ENCODE measurements around the gene ZCCHC10.
"Not testable (repeated sequence)": the region's sequence is repeated elsewhere in the genome, so short reads cannot be mapped to it uniquely, and the experiment has no call there.

Gene ZCCHC10

DNA sequence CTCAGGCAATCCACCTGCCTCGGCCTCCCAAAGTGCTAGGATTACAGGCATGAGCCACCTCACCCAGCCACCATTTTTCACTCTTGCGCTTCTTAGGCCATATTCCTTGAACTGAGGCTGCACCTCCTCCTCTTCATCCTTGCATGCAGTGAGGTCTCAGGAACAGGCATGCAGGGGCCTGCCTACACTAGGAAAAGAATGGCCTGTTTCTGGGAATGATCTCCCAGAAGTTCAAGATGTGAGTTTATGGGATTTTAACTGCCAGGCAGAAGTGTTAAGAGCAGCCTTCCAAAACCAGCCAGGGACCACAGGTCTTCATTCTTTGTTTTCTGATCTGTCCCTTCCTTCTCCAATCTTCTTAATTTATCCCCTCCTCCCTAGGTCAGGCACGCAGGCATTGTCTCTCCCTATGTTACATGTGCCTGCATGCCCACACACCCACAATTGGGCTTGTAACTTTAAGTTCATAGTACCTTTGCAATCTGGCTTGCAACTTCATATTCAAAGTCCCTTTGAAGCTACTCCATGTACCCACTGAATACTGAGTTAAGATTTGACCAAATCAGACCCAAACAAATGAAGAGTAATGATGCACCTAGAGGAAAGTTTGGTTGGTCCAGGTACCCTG is 14.9 kb upstream of the ZCCHC10 start:
- DNase-seq = no peak

DNA sequence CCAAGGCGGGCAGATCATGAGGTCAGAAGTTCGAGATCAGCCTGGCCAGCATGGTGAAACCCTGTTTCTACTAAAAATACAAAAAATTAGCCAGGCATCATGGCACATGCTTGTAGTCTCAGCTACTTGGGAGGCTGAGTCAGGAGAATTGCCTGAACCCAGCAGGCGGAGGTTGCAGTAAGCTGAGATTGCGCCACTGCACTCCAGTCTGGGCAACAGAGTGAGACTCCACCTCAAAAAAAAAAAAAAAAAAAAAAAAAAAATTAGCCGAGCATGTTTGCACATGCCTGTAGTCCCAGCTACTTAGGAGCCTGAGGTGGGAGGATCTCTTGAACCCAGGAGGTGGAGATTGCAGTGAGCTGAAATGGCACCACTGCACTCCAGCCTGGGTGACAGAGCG is 10.3 kb upstream of the ZCCHC10 start:
- DNase-seq = peak; percentile 40

DNA sequence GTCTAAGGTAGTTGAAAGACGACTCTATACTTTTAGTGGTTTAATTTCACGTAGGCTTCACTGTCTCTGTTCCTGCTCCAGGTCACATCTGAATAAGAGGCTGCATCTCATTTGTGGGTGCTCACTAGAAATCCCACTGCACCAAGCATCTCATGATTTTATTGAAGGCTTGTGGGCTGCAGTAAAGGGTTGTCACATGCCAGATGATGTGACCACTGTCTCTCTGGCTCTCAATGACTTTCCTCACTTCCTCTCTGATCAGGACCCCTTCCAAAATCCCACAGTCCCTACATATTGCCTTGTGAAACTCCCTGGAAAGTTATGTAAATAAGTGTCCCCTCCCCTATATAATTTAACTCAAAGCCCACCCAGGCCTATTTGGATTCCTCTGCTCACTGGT is 8.9 kb upstream of the ZCCHC10 start:
- DNase-seq = peak; percentile 48

DNA sequence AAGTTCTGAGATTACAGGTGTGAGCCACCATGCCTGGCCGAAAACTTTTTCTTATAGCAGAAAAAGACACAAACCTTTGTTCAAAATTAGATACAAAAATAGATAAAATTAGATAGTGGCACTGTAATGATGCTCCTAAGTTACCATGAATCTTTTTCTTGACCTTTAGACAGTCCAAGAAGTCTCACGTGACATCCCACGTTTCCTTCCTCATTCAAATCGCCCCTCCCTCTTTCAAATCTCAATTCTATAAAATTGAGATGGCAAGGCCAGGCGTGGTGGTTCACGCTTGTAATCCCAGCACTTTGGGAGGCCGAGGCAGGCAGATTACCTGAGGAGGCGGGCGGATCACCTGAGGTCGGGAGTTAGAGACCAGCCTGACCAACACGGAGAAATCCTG is 7.7 kb upstream of the ZCCHC10 start:
- DNase-seq = no peak

DNA sequence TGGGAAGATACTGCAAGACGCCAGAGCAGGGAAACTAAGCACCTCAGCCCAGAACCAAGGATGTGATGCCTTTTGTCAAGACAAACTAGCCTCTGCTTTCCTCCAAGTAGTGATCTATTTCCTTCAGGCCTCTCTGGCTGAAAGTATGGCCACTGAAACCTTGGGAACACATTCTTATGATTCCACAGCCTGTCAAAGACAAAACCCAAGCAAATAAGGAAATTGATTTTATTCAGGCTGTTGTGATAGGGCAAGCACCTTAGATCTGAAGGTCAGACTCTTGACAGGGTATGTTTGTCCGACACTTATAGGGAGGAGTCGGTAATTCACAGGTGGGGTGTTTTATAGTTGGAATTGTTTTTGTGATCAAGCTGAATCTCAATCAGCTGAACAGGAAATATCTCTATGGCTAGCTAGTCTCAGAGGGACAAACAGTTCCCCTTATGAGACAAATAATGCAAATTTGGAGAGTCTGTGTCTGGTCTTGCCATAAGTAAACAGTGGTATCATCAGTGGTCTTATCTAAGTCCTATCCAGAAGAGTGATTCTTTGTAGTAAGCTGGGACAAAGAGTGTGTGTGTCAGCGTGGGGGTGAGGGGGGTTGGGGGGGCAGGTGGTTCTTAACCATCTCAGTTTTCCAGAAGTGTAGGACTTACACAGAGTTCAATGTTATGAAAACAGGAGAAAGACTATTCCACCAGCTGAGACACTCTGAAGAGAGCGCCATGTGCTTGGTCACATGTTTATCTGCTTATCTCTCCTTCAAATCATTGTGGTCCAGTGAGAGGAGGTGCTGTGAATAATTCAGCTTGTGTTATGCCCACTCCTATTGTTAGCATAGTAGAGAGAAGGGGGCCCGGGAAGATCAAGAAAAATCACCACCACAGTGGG is 6.7 kb upstream of the ZCCHC10 start:
- no peak for DNase-seq

DNA sequence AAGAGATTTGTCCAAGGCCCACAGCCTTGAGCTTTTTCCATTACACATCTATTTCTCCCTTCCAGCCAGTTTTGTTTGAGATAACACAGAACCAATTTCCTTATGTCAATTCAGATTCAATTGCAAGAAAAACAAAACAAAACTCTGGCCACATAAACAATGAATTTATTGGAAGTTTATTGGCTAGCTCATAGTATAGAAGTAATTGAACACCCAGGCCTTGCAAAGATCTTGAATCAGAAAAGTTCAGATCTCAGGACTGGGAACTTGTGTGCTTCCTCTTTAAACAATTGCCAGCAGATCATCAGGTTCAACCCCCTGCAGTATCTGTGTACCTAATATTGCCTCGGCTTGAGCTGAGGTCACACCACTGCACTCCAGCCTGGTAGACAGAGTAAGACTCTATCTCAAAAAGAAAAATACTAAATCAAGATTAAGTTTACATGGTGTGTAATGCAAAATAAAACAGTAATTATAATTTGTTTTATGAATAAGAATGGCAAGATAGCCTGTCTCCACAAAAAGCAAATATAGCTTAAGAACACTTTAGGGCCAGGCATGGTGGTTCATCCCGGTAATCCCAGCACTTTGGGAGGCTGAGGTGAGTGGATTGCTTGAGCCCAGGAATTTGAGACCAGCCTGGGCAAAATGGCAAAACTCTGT is 4.1 kb upstream of the ZCCHC10 start:
- no peak for DNase-seq

DNA sequence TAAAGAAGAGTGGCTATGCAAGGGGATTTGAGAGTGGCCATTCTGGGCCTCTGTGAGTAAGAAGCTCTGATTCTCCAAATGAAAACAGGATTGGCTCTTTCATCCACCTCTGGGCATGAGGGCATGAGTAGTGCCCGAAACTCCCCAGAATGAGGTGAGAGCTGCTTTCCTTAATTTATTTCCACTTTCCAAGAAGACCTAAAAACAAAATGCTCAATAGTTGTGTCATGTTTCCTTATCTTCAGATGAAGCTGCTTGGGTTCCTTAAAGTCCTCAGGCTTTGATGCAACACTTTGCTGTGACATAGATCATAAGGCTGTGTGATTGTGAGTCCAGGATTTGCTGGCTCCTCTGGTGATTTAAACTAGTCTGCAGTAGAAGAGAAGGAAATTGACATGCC is 3.1 kb upstream of the ZCCHC10 start:
- peak; percentile 59 for DNase-seq

DNA sequence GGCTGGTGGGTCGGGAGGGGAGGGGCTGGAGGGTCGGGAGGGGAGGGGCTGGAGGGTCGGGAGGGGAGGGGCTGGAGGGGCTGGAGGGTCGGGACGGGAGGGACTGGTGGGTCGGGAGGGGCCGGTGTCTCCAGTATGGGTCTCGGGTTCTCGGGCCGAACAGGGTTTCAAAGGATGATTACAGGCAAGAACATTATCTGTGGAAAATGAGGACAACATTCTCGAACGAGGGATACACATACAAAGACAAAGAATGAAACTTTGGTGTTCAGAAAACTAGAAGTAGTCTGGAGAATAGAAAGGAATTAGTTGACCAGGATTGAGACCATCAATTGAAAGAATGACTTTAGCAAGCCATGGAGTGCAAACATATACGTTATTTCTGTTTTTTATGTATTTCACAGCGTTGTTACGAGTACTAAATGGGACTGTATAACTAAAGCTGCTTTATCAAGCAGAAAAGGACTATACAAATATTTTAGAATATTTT is 360 bp upstream of the ZCCHC10 start:
- no peak for DNase-seq

DNA sequence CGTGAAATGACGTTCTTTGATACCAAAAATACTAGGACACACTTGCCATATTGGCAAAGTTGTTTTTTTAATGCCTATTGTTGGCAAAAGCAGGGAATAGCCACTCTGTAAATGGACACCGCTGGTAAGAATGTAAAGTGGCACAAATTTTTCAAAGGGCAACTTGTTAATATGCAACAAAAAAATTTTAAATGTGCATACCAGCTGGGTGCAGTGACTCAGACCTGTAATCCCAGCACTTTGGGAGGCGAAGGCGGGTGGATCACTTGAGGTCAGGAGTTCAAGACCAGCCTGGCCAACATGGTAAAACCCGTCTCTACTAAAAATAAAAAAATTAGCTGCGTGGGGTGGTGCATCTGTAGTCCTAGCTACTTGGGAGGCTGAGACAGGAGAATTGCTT is 6.9 kb downstream of the ZCCHC10 start:
- not testable (repeated sequence) for DNase-seq

DNA sequence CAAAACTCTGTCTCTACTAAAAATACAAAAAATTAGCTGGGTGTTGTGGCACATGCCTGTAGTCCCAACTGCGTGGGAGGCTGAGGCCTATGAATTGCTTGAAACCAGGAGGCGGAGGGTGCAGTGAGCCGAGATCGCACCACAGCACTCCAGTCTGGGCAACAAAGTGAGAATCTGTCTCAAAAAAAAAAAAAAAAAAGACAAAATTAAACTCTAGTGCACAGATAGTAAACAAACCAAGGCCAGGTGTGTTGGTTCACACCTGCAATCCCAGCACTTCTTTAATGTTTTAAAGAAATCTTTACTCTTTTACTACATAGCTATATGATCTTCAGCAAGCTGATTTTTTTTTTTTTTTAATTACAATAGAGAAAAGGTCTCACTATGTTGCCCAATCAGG is 8.4 kb downstream of the ZCCHC10 start:
- DNase-seq = no peak

DNA sequence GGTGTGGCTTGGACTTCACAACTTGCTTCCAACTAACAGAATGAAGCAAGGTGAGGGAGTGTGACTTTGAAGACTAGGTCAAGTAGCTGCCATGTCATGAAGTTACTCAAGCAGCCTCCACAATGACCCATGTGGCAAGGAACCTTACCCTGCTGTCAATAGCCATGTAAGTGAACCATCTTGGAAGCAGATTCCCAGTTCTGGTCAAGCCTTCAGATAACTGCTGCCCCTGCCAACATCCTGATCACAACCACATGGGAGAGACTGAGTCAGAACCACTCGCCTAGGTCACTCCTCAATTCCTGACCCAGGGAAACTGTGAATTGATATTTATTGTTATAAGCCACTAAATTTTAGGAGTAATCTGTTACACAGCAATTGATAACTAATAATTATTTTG is 10.9 kb downstream of the ZCCHC10 start:
- no peak for DNase-seq

DNA sequence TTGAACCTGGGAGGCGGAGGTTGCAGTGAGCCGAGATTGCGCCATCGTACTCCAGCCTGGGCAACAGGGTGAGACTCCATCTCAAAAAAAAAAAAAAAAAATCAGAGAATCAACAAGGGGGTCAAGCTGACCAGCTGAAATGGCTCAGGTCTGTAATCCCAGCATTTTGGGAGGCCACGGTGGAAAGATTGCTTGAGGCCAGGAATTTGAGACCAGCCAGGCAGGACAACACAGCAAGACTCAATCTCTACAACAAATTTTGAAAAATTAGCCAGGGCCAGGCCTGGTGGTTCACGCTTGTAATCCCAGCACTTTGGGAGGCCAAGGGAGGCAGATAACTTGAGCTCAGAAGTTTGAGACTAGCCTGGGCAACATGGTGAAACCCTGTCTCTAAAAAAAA is 17.9 kb downstream of the ZCCHC10 start:
- not testable (repeated sequence) for DNase-seq

DNA sequence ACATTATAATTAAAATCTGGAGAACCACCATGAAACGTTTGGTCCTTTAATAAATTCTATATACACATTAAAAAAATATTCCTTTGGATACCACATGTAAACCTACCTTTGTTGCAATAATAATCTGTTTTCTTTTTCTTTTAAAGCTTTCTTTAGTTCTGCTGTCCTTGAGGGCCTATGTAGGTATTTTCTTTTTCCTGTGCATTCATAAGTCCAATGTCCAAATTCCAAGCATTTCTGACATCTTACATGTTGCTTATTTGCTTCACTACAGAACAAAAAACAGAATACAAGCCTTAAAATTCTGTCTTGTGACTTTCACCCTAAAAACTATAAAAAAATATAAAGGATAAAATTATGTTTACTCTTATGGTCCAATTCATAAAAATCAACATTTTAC is 19.7 kb downstream of the ZCCHC10 start:
- no peak for DNase-seq

DNA sequence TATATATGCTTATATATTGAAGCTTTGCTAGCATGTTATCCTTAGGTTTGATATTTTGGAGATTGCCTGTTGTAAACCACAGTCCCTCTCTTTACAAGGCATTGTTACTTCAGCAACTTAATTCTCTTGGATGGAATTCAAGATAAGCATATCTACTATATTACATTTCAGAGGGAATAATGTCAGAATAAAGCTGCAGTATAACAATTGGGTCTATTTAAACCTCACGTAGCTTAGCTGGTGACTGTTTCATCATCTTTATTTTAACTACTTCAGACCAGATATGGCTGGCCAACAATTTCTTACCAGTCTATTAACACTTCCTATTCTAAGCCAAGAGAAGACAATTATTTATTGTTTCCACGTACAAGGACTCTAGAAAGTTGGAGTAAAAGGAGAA is 27.1 kb downstream of the ZCCHC10 start:
- no peak for DNase-seq

DNA sequence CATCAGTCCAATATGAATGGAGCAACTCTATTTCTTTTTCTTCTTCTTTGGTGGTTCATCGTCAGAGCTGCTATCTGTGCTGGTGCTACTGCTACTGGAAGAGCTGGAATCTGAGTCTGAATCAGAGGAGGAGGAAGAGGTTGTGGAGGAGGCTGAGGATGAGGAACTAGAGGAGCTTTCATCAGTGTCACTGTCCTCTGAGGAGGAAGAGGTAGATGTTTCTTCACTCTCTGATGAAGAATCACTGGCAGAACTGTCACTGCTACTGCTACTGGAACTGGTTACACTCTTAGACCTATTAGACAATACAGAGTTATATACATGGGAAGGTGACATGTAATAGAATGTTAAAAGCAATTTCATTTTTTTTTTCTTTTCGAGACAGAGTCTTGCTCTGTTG is 27.8 kb downstream of the ZCCHC10 start:
- DNase-seq = peak; percentile 52

DNA sequence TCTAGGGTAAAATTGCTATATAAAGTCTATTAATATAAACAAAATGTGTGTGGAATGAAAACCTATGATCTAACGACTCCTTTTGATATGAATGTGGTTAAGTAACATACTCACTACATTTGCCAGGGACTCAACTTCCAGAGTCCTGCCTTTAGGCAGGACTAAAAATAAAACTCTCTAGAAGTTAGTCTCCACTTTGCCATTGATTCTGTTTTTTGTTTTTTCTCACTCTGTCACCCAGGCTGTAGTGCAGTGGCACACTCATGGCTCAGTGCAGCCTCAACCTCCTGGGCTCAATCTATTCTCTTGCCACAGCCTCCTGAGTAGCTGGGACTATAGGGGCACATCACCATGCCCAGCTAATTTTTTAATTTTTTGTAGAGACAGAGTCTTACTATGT is 30.0 kb downstream of the ZCCHC10 start:
- DNase-seq = no peak

DNA sequence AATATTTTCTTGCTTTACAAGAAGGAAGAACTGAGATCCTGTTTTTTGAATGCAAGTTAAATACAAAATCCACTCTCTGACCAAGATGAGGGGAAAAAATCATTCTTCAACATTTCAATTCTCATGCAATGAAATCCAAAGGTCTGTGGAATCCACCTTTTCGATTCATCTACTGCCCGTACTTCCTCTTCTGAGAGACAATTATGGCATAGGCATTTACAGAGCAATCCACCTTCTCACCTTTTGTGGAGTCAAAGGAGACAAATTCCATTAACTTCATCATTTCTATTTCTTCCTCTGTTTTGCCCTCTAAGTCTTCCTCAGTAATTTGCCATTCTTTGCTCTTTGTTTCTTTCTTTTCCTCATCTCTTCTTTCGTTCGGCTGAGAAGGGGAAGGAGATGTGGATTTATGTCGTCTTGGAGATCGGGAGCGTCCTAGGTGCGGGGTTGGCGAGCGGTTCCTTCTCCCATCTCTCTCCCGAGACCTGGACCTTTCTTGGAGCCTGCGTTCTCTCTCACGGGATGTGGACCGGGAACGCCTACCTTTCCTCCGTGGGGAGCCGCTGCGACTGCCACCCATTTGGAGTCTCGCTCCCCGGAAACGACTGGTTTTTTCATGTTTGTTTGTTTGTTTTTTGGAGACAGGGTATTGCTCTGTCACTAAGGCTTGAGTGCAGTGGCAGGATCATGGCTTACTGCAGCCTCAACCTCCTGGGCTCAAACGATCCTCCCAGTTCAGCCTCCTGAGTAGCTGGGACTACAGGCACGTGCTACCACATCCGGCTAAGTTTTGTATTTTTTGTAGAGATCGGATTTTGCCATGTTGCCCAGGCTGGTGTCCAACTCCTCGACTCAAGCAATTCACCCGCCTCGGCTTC is 38.6 kb downstream of the ZCCHC10 start:
- no peak for DNase-seq

DNA sequence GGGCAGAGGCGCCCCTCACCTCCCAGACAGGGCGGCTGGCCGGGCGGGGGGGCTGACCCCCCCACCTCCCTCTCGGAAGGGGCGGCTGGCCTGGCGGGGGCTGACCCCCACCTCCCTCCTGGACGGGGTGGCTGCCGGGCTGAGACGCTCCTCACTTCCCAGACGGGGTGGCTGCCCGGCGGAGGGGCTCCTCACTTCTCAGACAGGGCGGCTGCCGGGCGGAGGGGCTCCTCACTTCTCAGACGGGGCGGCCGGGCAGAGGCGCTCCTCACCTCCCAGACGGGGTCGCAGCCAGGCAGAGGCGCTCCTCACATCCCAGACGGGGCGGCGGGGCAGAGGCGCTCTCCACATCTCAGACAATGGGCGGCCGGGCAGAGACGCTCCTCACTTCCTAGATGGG is 43.4 kb downstream of the ZCCHC10 start:
- not testable (repeated sequence) for DNase-seq

DNA sequence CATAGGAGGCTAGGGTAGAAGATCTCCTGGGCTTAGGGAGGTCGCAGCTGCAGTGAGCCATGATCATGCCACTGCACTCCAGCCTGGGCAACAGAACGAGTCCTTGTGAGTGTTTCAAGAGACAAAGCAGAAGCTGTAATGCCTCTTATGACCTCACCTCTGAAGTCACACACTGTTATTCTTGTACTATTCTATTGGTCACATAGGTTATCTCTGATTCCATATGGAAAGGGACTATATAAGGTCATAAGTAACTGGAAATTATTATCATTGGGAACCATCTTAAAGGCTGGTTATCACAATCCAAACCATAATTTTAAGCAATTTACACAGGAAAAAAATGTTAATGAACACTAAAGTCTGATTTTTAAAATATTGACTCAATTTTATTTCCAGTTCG is 45.1 kb downstream of the ZCCHC10 start:
- DNase-seq = peak; percentile 5

DNA sequence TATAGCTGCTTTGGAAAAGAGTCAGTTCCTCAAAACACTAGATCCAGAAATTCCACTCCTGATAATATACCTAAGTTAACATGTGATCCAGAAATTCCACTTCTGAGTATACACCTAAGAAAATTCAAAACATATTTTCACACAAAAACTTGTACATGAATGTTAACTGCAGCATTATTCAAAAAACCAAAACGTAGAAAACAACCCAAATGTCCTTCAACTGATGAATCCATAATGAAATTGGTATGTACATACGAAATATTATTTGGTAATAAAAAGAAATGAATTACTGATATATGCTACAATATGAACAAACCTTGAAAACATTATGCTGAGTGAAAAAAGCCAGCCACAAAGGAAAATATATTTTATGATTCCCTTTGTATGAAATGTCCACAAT is 46.4 kb downstream of the ZCCHC10 start:
- no peak for DNase-seq

DNA sequence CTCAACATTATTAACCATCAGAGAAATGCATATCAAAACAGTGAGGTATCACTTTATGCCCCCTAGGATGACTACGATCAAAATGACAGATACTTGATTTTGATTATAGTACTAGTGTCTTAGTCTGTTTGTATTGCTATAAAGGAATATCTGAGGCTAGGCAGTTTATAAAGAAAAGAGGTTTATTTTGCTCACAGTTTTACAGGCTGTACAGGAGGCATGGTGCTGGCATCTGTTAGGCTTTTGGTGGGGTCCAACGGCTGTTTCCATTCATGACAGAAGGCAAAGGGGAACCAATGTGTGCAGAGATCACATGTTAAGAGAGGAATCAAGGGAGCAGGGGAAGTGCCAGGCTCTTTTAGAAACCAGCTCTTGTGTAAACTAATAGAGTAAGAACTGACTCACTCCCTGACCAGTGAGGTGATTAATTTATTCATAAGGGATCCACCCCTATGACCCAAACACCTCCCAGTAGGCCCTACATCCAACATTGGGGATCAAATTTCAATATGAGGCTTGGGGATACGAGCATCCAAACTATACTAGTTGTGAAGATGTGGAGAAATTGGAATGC is 46.9 kb downstream of the ZCCHC10 start:
- peak; percentile 86 for DNase-seq

DNA sequence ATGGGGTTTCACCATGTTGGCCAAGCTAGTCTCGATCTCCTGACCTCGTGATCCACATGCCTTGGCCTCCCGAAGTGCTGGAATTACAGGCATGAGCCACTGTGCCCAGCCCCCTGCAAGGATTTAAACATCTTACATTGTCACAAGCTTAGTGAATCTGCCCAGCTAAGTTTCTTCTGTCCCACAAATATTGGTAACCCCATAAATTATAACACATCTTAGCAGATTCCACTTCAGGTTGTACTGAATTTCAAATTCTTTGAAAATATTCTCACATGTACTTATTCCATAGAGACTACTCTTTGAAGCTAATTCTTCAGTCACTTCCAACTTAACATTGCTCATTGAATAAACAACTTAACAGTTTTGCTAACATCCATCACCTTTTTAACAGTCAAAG is 49.5 kb downstream of the ZCCHC10 start:
- no peak for DNase-seq

Data from suppressor macrophage treated with lipopolysaccharide for 4 hours (primary cell).